Measurements from ENCODE around the gene DNAJC5G.
"Not testable (repeated sequence)": the region's sequence is repeated elsewhere in the genome, so short reads cannot be mapped to it uniquely, and the experiment has no call there.

Gene DNAJC5G

DNA sequence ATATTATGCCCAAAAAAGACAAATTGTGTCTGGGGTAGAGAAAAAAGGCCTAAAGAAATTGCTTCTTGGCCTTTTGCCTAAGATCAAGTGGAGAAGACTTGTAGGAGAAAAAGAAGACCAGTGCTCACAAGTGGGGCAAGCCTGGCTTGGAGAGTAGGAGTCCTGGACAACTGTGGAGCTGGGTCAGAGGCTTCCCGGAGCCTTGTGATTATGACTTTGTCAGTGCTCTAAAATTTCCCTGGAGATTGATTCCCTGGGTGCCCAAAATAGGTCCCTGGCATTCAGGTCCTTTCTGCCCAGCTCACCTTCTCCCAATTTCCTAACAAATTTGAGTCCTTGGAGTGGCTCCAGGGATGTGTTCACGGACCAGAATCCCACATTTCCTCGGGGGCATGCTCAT is 6.2 kb downstream of the DNAJC5G start:
- DNase-seq (ENCODE audit: low read depth, low spot score): no peak

DNA sequence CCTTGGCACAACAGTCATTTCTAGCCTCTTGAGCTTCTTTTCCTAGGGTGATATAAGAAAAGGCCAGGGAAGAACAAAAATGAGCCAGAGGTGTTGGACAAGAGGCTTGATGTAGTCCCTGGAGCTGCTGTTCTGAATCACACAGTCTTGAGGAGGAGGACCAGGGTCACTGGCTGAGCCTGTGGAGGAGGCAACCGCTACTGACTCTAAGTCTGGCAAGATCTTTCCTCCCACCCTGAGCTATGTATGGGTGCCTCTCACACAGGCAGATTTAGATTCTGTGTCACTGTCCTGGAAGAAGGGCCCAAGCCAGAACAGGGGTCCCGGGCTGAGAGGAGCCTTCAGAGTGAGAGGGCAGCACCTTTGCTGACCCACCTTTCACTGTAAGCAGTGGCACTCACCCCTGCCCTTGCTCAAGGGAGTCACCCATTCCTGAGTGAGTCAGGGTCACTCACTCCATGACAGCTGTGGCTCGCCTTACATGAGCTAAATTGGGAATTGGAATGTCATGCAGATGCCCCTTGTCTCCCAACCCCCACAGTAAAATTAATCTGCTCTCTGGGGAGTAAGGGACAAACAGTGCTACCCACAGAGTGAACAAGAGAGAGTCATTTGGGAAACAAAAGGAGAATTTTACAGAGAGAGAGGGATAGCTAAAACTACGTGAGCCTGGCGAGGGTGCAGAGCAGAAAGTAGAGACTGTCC is 6.8 kb downstream of the DNAJC5G start, which contains the start of gene TRIM54:
Gene TRIM54, plus strand, starts transcription at position 575 of the 705 bp plus-strand sequence. CDS start 303 bp downstream, outside the sequence.
- no peak for DNase-seq (ENCODE audit: low read depth, low spot score)

DNA sequence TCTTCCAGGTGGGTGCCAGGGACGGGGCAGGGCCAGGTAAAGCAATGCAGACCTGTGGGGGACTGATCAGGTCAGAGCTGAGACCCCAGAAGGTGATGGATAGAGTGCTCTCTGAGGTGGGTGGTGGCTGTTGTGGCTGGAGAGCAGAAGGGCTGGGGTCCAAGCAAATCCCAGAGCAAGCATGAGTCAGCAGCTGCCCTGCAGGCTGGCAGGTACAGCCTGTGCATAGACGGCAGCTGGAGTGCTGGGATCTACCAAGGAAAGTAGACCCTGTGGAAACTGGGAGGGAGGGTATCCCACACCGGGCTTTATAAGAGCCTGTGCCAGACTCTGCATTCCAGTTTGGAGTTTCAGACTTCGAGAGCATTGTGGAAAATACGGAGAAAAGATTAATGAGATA is 7.7 kb downstream of the DNAJC5G start:
- DNase-seq (ENCODE audit: low read depth, low spot score): no peak

DNA sequence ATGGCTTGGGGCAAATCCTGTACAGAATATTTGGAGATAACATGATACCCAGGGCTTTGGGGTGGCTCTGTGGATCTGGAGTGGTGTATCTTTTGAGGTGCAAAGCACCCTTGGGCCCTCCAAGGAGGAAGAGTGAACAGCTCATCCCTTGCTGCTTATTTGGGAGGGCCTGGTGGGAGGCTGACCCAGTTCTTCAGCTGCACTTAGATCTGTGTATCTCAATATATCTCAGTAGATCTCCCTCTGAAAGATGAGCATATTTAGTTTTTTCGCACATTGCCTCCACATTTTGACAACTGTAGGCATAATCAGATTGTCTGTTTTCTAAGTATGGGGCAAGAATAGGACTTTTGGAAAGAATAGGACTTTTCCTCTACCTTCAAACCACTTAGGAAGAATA is 9.8 kb downstream of the DNAJC5G start:
- DNase-seq (ENCODE audit: low read depth, low spot score): no peak

DNA sequence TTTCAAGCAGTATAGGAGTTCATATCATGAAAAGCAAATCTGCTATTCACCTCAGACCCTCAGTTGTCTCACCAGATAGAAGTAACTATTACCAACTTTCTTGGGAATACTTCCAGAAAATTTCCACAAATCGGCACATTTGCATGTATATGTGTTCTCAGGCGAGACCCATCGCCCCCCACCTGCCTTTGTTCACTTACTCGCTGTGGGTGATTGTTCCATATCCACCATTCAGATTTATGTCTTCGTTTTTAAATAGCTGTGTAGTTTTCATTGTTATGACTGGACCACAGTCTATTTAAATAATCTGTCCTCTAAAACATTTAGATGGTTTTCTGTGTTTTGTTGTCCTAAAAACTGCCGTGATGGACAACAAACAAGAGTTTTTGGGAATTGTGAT is 10.2 kb downstream of the DNAJC5G start:
- DNase-seq (ENCODE audit: low read depth, low spot score): no peak

DNA sequence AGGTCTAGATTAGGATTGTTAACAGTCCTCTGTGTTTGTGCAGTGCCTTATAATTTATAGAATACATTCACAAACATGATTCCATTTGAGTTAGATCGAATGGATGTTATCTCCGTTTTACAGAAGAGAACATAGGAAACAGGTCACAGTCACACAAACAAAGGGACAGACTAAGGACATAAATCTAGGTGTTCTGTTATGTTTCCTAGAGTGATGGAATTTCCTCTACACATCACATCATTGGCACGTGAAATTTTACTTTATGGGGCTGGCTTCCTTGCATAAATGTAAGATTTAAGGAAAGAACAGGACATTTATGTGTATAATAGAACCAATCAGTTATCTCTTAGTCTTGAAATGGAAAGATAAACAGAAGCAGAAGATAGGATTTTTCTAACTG is 13.4 kb downstream of the DNAJC5G start:
- DNase-seq (ENCODE audit: low read depth, low spot score): no peak

DNA sequence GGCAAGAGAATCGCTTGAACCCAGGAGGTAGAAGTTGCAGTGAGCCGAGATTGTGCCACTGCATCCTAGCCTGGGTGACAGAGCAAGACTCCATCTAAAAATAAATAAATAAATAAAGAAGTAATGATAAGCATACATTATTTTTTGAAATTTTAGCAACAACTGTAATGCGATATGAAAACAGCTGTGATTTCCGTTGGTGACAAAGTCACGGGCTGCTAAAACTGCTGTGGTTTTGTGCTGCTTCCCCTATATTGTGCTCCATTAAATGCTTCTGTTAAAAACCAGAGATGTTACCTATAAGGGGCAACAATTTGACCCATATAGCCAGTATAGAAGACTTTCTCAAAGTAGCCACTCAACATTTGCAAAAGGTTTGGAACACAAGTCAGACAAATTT is 15.3 kb downstream of the DNAJC5G start:
- DNase-seq (ENCODE audit: low read depth, low spot score): no peak

DNA sequence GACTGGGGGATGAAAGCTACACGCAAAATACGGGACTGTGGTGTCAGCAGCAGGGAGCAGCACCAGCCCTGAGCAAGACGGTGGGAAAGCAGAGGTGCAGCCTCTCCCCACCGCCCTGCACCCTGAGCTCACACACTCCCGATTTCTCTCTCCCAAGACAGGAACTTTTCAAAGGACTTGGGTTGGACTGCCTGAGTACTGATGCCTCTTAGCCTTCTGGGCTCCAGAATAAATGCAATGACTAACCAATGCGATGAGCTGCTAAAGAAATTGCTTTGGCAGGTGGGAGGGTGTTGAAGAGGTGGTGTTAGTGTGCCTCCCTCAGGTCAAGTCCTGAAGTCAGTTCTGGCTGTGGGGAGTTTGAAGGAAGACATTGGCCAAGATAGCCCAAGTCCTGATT is 16.6 kb downstream of the DNAJC5G start:
- no peak for DNase-seq (ENCODE audit: low read depth, low spot score)

DNA sequence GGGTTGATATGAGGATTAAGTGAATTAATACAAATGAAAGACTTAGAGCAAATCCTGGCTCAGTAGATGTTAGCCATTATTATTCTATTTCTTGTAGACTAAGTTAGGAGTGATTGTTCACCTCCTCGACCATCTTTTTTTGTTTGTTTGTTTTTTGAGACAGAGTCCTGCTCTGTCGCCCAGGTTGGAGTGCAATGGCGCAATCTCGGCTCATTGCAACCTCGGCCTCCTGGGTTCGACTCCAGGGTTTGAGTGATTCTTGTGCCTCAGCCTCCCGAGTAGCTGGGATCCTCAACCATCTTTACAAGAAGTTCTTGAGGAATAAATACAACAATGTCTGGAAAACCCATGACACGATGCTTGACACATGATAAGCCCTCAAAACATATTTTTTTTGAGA is 19.7 kb downstream of the DNAJC5G start:
- DNase-seq (ENCODE audit: low read depth, low spot score): no peak

DNA sequence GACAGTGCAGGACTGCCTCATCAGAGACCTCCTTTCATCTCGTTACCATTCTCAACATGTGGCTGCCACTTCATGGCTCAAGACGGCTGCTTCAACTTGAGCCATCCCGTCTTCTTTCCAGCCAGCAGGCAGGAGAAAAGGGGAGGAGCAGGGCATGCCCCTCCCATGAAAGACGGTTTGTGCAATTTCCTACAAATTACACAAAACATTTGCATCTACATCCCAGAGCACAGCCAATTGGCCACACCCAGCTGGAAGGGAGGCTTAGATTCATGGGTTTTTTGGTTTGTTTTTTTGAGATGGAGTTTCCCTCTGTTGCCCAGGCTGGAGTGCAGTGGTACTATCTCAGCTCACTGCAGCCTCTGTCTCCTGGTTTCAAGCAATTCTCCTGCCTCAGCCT is 21.2 kb downstream of the DNAJC5G start:
- no peak for DNase-seq (ENCODE audit: low read depth, low spot score)

DNA sequence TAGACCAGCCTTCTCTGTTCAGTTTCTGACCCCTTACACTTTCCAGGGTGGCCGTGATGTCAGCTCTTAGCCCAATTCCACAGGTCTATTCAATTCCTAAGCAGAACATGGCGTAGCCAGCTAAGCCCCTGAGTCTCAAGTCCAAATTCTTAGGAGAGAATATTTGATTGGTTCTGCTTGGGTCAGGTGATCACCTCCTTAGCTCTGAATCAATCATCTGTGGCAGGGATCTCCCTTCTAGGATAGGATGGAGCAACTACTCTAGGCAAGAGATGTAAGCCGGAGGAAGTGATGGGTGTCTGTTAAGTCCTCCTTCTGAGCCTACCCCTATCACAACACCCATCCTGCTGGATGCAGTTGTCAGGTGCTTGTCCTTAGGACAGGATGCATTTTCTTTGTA is 22.0 kb downstream of the DNAJC5G start:
- no peak for DNase-seq (ENCODE audit: low read depth, low spot score)

DNA sequence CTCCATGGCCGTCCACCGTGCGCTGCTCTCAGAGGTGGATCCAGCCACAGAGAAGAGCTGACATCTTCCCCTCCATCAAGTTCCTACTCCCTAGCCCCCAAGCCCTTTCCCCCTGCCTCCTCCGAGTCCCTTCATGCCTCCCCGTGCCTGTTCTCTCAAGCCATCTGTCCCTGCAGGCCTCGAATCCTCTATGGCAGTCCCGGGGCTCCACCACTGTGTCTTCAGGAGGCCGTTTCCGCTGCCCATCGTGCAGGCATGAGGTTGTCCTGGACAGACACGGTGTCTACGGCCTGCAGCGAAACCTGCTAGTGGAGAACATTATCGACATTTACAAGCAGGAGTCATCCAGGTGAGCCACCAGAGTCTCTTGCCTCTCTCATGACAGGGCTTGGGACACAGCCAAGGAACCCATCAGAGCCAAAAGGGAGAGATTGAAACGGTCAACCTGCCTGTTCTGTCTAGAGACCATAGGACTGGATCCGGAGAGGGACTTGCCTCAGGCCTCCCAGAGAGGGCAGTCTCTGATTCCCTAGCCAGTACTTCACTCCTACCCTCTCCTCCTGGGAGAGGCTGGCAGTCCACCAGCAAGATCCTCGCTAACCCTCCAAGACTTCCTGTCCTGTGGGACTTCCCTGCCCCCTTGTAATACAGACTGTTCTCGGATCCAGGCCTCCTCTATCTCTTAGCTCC is 23.3 kb downstream of the DNAJC5G start:
- DNase-seq (ENCODE audit: low read depth, low spot score): no peak

DNA sequence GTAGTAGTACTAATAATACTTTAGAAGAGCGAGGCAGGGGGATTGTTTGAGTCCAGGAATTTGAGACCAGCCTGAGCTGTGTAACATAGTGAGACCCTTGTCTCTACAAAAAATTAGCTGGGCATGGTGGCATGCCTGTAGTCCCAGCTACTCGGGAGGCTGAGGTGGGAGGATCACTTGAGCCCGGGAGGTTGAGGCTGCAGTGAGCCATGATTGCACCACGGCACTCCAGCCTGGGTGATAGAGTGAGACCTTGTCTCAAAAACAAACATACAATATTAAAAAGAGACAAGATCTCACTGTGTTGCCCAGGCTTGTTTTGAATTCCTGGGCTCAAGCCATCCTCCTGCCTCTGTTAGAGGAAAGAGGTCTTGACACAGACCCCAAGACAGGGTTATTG is 25.4 kb downstream of the DNAJC5G start:
- DNase-seq (ENCODE audit: low read depth, low spot score): not testable (repeated sequence)

DNA sequence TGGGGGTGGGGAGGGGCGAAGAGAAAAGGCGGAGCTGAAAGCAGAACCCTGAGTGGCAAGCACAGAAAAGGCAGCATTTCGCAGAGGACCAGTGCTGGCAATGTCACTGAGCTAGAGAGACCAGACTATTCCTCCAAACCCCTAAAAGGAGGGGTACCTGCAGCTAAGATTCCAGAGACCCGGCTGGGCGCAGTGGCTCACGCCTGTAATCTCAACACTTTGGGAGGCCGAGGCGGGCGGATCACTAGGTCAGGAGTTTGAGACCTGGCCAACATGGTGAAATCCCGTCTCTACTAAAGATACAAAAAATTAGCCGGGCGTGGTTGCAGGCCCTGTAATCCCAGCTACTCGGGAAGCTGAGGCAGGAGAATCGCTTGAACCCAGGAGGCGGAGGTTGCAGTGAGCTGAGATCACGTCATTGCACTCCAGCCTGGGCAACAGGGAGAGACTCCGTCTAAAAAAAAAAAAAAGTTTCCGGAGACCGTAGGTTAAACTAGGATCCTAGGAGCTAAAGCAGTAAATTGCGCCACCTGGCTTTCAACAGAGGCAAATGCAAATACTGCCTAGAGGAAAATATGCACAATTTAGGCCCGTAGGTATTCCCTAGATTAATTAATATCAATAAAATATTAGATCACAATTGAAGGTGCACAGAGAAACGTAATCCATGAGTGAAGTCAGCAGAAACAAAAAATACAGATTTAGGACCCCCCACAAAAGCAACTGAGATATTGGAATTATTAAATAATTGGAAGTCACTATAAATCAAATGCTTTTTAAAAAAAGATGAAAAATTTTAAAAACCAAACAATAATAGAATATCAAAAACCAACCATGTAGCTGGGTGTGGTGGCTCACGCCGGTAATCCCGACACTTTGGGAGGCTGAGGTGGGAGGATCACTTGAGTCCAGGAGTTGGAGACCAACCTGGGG is 28.1 kb downstream of the DNAJC5G start:
- no peak for DNase-seq (ENCODE audit: low read depth, low spot score)

DNA sequence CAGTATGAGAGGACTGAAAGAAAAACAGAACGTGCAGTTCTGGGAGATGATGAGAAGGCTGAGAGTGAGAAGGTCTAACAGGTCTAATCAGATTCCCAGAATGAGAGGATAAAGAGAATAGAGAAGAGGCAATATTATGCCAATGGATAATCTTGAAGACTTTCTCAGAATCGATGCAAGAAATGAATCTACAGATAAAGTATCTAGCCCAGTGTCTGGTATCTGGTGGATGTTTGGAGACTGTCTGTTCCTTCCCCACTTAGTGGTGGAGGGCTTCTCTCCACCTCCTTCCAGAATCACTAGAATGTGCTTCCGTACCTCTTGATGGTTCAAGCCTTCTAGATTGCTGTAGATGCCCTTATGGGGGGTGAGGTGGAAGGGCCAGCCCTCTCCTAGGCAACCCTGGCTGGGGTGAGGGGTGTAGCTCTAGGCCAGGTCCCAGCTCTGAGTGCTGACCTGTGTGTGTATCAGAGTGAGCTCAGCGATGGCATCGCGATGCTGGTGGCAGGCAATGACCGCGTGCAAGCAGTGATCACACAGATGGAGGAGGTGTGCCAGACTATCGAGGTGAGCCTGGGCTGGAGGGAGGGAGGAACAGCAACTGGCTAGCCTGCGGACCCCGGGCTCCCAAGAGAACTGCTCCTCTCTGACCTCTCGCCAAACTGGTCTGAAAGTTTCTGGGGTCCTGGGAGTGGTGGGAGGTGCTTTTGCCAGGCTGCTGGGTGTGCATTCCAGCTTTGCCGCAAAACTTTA is 29.4 kb downstream of the DNAJC5G start:
- DNase-seq (ENCODE audit: low read depth, low spot score): no peak

DNA sequence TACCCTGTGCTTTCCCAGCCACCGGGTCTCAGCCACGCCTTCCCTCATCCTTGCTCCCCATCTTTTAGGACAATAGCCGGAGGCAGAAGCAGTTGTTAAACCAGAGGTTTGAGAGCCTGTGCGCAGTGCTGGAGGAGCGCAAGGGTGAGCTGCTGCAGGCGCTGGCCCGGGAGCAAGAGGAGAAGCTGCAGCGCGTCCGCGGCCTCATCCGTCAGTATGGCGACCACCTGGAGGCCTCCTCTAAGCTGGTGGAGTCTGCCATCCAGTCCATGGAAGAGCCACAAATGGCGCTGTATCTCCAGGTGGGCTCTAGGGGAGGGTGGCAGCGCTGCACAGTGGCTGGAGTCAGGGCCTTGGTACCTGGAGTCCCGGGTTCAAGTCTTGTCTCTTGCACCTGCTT is 30.3 kb downstream of the DNAJC5G start:
- DNase-seq (ENCODE audit: low read depth, low spot score): no peak

DNA sequence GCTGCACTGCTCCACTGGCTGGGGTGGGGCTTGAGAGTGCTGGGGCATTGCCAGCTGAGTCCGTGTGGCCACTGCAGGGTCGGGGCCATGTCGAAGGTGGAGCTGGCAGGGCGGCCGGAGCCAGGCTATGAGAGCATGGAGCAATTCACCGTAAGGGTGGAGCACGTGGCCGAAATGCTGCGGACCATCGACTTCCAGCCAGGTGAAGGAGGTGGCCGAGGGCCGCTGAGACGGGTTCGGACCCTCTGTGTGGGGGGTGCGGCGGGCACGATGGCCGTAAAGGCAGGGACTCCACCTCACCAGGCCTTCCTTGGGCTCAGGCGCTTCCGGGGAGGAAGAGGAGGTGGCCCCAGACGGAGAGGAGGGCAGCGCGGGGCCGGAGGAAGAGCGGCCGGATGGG is 30.9 kb downstream of the DNAJC5G start:
- no peak for DNase-seq (ENCODE audit: low read depth, low spot score)

DNA sequence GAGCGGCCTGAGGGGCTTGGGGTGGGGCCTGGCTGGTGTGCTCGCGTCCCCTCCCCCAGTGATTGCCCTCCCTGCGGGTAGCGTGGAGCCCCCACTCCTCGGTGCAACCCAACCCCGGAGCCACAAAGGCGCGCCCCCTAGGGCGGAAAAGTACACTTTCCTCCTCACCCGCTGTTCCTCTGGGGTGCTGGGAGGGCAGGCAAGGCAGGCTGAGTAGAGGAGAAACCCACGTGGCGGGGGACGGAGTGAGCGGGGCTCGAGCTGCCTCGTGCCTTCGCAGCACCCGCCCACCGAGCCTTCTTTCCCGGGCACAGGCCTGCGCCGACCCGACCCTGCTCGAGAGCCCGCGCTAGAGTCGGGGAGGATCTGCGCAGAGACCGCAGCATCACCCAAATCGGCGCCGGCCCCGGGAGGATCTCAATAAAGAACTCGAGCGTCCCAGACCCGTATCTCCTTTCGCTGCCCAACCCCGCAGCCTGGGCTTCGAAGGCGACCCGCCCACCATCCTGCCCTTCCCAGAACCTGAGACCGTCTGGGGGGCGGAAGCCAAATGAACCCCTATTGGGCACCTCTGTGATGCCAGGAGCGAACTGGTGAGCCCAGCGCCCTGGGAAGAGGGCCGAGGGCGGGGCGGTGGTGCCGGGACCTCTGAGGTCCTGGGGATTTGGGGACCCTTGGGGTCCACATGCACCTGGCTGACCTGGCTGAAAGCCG is 31.5 kb downstream of the DNAJC5G start:
- no peak for DNase-seq (ENCODE audit: low read depth, low spot score)

DNA sequence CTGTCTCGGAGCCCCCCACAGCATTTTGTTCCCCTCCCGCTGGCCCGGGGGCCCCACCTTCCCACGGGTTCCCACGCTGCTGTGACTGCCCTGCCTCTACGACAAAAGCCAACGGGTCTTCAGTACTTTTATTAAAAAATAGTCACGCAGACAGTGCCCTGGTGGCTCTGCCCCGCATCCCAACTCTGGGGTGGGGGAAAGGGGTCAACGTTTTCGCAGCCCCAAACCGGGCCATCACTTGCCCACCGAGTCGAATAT is 32.0 kb downstream of the DNAJC5G start:
- no peak for DNase-seq (ENCODE audit: low read depth, low spot score)

DNA sequence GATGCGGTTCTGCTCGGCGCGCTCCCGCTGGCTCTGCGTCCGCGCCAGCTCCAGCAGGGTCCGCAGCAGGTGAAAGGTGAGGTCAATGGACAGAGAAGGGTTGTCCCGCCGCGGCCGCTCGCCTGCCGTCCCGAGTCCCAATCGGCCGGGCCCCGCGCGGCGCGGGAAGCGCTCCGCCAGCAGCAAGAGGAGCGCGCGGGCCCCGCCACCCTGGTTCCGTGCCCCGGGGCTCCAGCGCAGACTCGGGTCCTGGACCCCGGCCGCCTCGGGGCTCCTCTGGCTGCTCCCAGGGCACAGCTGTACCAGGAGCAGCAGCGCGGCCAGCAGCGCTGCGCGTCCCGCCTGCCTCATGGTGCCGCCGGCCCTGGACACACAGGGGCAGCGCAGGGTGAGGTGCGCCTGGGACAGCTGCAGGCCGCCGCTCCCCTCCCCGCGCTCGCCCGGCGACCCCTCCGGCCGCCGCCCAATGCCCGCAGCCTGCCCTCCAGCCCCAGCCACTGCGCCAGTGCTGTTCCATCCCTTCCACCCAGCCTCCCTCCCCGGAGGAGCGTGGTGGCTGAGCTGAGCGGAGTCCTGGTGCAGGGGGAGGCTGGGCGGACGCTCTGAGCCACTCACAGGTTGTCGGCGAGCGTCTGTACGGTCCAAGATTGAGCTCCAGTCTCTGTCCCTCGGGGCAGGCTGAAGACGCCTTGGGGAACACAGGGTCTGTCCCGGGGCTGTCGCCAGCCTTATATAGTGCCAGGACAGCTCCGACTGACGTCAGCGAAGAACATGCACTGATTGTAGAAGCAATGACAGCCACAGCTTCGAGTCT is 32.5 kb downstream of the DNAJC5G start:
- no peak for DNase-seq (ENCODE audit: low read depth, low spot score)

Data from smooth muscle cell of the brain vasculature (primary cell).